GM20000 (cell line): ENCODE data around the gene GNPNAT1.

Experiments
- DNase-seq: peaks from one replicate; pipeline ENCODE4 v3.0.0; 2012; ENCODE audit warnings: low spot score
- TF ChIP-seq, protein P1 (sequence below): IDR thresholded peaks from 2 replicates; pipeline ENCODE4 v1.5.1; 2012; ENCODE audit warnings: mild to moderate bottlenecking, control low read depth; ENCODE audit errors: extremely low read depth, missing control alignments

The GNPNAT1 gene

DNA sequence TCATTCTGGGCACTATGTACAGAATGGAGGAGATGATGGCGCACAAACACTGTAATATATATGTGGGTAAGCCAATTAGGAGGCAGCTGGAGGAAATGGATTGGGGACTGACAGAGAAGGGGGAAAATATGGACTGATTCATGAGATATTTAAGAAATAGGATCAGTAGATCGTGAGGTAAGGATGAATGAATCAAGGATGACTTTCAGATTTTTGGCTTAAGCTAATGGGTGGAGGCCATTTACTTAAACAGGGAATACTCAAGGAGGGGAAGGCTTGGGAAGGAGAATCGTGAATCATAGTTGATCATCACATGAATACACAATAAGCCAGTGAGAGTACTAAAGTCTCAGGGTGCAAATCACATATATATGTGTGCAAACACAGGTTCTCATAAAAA is 11.2 kb upstream of the GNPNAT1 start:
- DNase-seq = no peak
- TF ChIP-seq, protein P1, sequence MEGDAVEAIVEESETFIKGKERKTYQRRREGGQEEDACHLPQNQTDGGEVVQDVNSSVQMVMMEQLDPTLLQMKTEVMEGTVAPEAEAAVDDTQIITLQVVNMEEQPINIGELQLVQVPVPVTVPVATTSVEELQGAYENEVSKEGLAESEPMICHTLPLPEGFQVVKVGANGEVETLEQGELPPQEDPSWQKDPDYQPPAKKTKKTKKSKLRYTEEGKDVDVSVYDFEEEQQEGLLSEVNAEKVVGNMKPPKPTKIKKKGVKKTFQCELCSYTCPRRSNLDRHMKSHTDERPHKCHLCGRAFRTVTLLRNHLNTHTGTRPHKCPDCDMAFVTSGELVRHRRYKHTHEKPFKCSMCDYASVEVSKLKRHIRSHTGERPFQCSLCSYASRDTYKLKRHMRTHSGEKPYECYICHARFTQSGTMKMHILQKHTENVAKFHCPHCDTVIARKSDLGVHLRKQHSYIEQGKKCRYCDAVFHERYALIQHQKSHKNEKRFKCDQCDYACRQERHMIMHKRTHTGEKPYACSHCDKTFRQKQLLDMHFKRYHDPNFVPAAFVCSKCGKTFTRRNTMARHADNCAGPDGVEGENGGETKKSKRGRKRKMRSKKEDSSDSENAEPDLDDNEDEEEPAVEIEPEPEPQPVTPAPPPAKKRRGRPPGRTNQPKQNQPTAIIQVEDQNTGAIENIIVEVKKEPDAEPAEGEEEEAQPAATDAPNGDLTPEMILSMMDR = no peak

GRCh38 chr14:52801014-52801712 is 9.8 kb upstream of the GNPNAT1 start:
- TF ChIP-seq, protein P1 = no peak
- DNase-seq = no peak

DNA sequence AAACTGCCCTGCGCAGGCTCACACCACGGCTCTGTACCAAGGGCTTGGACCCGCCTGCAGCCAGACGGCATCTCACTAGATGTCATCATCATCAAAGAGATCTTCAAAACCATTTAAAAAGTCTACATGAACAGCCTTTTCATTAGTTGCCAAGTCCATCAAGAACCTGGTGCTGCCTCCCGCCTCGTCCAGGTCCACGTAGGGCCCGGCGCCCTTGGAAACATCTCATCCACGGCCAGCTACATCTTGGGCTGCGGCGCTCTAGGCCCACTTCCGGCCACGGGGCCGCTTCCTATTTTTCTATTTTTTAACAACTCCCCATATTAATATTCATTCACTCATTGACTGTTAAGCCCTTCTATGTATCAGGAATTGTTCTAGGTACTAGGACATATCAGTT is 7.4 kb upstream of the GNPNAT1 start:
- TF ChIP-seq, protein P1 = no peak
- no peak for DNase-seq

- TF ChIP-seq, protein P1 = no peak
Measured at GRCh38 chr14:52797653-52798052, 6.2 kb upstream of the GNPNAT1 start.

GRCh38 chr14:52793061-52793460 is 1.7 kb upstream of the GNPNAT1 start:
- TF ChIP-seq, protein P1 = no peak
- no peak for DNase-seq

More at GRCh38 chr14:52797653-52798052, 6.2 kb upstream of the GNPNAT1 start:
- no peak for DNase-seq

- DNase-seq = no peak
- TF ChIP-seq, protein P1 = no peak
Measured at GRCh38 chr14:52792097-52792415, 649 bp upstream of the GNPNAT1 start.

DNA sequence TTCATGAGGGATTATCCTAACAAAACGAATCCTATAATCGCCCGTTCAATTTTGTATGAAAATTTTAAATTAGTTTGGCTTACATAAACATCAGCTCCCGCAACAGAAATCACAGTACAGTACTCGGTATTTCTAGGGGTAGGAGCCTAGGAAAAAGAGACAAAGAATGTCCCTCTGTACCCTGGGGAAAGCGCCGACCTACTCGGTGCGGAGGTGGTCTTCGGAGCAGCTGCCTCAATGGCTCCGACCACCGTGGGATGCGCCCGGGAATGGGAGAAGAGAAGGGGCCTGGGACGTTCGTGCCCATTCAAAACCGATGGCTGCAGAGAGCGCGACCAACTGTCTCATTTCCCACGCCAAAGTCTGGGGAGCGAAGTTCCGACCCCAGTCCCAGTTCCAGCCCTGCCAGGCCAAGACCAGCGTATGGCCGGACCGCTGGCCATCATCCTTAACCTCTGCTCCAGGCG is 618 bp downstream of the GNPNAT1 start:
- DNase-seq = no peak
- TF ChIP-seq, protein P1 = no peak
